HepG2 (cell line): ENCODE measurements around the gene MAPK11. TPM values are rescaled to one million over a fixed set of nuclear protein-coding genes. Genes with fewer than 3 reads are reported as not detected.

Experiments used
- ARNT2 ChIP-seq: sonication (generic); formaldehyde crosslinking; IDR thresholded peaks from 2 replicates; pipeline ENCODE4 v1.8.0; 2022; ENCODE audit warnings: mild to moderate bottlenecking, low read depth, missing genetic modification reagents, moderate library complexity
- FOXM1 ChIP-seq: sonication (generic); formaldehyde crosslinking; IDR thresholded peaks from 2 replicates; pipeline ENCODE4 v1.5.0; 2020; ENCODE audit warnings: missing genetic modification reagents
- HNF4G ChIP-seq, 2 experiments: sonication (generic) in 1 of 2; formaldehyde crosslinking in 1 of 2; IDR thresholded peaks; 2 replicates each; pipeline versions ENCODE4 v1.4.0 to v1.6.1; 2011 to 2020; ENCODE audit warnings: borderline replicate concordance in 2 of 2, low read depth in 2 of 2, mild to moderate bottlenecking in 2 of 2, low read length in 1 of 2, missing genetic modification reagents in 1 of 2, moderate library complexity in 1 of 2
- JARID2 ChIP-seq: sonication (generic); formaldehyde crosslinking; IDR thresholded peaks from 2 replicates; pipeline ENCODE4 v1.8.1; 2023; ENCODE audit warnings: missing genetic modification reagents, inconsistent platforms; ENCODE audit not compliant: insufficient replicate concordance
- KLF16 ChIP-seq, 2 experiments: sonication (generic) in 1 of 2; formaldehyde crosslinking in 1 of 2; IDR thresholded peaks; 2 replicates each; pipeline versions ENCODE4 v1.6.1 to v1.8.0; 2016 to 2023; ENCODE audit warnings: missing genetic modification reagents in 2 of 2, missing compliant biosample characterization in 1 of 2
- MAX ChIP-seq: IDR thresholded peaks from 2 replicates; pipeline ENCODE4 v1.6.1; 2012; ENCODE audit warnings: inconsistent platforms
- MYC ChIP-seq: sonication (generic); formaldehyde crosslinking; IDR thresholded peaks from 2 replicates; pipeline ENCODE4 v1.9.0; 2021; ENCODE audit warnings: missing genetic modification reagents, borderline replicate concordance
- RBM39 ChIP-seq: fragments of 200-400 bp; formaldehyde crosslinking; IDR thresholded peaks from one replicate; pipeline ENCODE4 v1.6.1; 2018; ENCODE audit warnings: antibody characterized with exemption, mild to moderate bottlenecking, low read depth, low read length; ENCODE audit not compliant: poor library complexity, severe bottlenecking
- STAG1 ChIP-seq: sonication (generic); formaldehyde crosslinking; IDR thresholded peaks from 2 replicates; pipeline ENCODE4 v1.4.0; 2020; ENCODE audit warnings: missing genetic modification reagents
- TRIM22 ChIP-seq: fragments of 450-650 bp; IDR thresholded peaks from 2 replicates; pipeline ENCODE4 v1.6.1; 2017
- ZBTB8A ChIP-seq: sonication (generic); formaldehyde crosslinking; IDR thresholded peaks from 2 replicates; pipeline ENCODE4 v1.4.0; 2020; ENCODE audit warnings: mild to moderate bottlenecking, low read depth, missing genetic modification reagents, borderline replicate concordance
- ZNF180 ChIP-seq: sonication (generic); formaldehyde crosslinking; IDR thresholded peaks from 2 replicates; pipeline ENCODE4 v1.4.0; 2020; ENCODE audit warnings: low read depth, missing genetic modification reagents, borderline replicate concordance
- ZNF234 ChIP-seq: sonication (generic); formaldehyde crosslinking; conservative IDR thresholded peaks from 2 replicates; pipeline ENCODE4 v1.5.1; 2020; ENCODE audit warnings: mild to moderate bottlenecking, missing genetic modification reagents
- ZNF34 ChIP-seq: sonication (generic); formaldehyde crosslinking; IDR thresholded peaks from 2 replicates; pipeline ENCODE4 v1.4.0; 2020; ENCODE audit warnings: mild to moderate bottlenecking, missing genetic modification reagents, borderline replicate concordance
- ZNF44 ChIP-seq: sonication (generic); formaldehyde crosslinking; IDR thresholded peaks from 2 replicates; pipeline ENCODE4 v1.5.1; 2020; ENCODE audit warnings: mild to moderate bottlenecking, missing genetic modification reagents
- ZNF549 ChIP-seq: sonication (generic); formaldehyde crosslinking; IDR thresholded peaks from 2 replicates; pipeline ENCODE4 v1.5.0; 2020; ENCODE audit warnings: missing genetic modification reagents
- ZNF563 ChIP-seq: sonication (generic); formaldehyde crosslinking; IDR thresholded peaks from 2 replicates; pipeline ENCODE4 v1.8.0; 2022; ENCODE audit warnings: mild to moderate bottlenecking, moderate library complexity, missing genetic modification reagents
- ZNF724P ChIP-seq: sonication (generic); formaldehyde crosslinking; IDR thresholded peaks from 2 replicates; pipeline ENCODE4 v1.8.0; 2022; ENCODE audit warnings: missing genetic modification reagents, borderline replicate concordance
- ZNF772 ChIP-seq: sonication (generic); formaldehyde crosslinking; IDR thresholded peaks from 2 replicates; pipeline ENCODE4 v1.5.0; 2020; ENCODE audit warnings: mild to moderate bottlenecking, missing genetic modification reagents
- polyA plus RNA-seq, 8 experiments: library from polyadenylated mRNA; depleted of rRNA in 3 of 8; stranded (reverse) in 7 of 8; unstranded in 1 of 8; fragments of >200 nt; fragmentation: Illumina TruSeq in 4 of 8; extraction: Trizol in 4 of 8; gene quantifications; 2 replicates each; pipeline versions ENCODE4 v1.2.1 to v1.2.3, GENCODE V29; 2011 to 2016; ENCODE audit warnings: low read depth in 4 of 8, missing spikeins in 1 of 8, mixed read lengths in 1 of 8; ENCODE audit not compliant: insufficient read depth in 1 of 8
- total RNA-seq, 5 experiments: library from RNA; depleted of rRNA; stranded (reverse); fragments of >200 nt; fragmentation: Illumina TruSeq; extraction: Trizol; gene quantifications; 2 replicates each; pipeline ENCODE4 v1.2.3, GENCODE V29; 2016; ENCODE audit warnings: low read depth in 1 of 5
- TF ChIP-seq, protein P1 (sequence below): sonication (generic); formaldehyde crosslinking; conservative IDR thresholded peaks from 2 replicates; pipeline ENCODE4 v1.4.0; 2020; ENCODE audit warnings: missing genetic modification reagents
- TF ChIP-seq, protein P2 (sequence below): sonication (generic); formaldehyde crosslinking; IDR thresholded peaks from 2 replicates; pipeline ENCODE4 v1.4.0; 2020; ENCODE audit warnings: missing genetic modification reagents, borderline replicate concordance
- TF ChIP-seq, protein P3 (sequence below): IDR thresholded peaks from 2 replicates; pipeline ENCODE4 v1.6.1; 2016; ENCODE audit warnings: low read depth, control low read depth

Gene MAPK11
- total and polyA plus RNA-seq, 2 of the 13 experiments (the other 11 are each of a cell fraction or from before 2014, with no cell fraction given): 0.15 to 0.17 TPM

- TF ChIP-seq FOXM1 (CRISPR knock-in tag) (no peak), KLF16 (CRISPR knock-in tag; IDR thresholded peaks at IDR 0.05) (no peak), ZNF772 (CRISPR knock-in tag) (no peak), ZNF44 (CRISPR knock-in tag) (no peak), ZNF180 (CRISPR knock-in tag) (no peak), MAX (peak; percentile 87), ZNF549 (CRISPR knock-in tag) (no peak), STAG1 (CRISPR knock-in tag) (no peak), ZNF563 (CRISPR knock-in tag) (peak; percentile 41; the same call in 1 of the 2 replicates), ZNF34 (no peak), TRIM22 (no peak), ZNF234 (CRISPR knock-in tag) (no peak), ZNF724P (CRISPR knock-in tag) (no peak), ARNT2 (no peak), MYC (CRISPR knock-in tag) (peak; percentile 76; the same call in 1 of the 2 replicates), JARID2 (CRISPR knock-in tag) (no peak), HNF4G (IDR thresholded peaks at IDR 0.05; ENCODE audit: borderline replicate concordance, low read depth, low read length) (no peak), HNF4G (CRISPR knock-in tag; IDR thresholded peaks at IDR 0.05; ENCODE audit: borderline replicate concordance, low read depth) (no peak), RBM39 (no peak), ZBTB8A (CRISPR knock-in tag) (no peak)
- TF ChIP-seq, protein P1, sequence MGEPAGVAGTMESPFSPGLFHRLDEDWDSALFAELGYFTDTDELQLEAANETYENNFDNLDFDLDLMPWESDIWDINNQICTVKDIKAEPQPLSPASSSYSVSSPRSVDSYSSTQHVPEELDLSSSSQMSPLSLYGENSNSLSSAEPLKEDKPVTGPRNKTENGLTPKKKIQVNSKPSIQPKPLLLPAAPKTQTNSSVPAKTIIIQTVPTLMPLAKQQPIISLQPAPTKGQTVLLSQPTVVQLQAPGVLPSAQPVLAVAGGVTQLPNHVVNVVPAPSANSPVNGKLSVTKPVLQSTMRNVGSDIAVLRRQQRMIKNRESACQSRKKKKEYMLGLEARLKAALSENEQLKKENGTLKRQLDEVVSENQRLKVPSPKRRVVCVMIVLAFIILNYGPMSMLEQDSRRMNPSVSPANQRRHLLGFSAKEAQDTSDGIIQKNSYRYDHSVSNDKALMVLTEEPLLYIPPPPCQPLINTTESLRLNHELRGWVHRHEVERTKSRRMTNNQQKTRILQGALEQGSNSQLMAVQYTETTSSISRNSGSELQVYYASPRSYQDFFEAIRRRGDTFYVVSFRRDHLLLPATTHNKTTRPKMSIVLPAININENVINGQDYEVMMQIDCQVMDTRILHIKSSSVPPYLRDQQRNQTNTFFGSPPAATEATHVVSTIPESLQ (CRISPR knock-in tag): no peak
- TF ChIP-seq, protein P2, sequence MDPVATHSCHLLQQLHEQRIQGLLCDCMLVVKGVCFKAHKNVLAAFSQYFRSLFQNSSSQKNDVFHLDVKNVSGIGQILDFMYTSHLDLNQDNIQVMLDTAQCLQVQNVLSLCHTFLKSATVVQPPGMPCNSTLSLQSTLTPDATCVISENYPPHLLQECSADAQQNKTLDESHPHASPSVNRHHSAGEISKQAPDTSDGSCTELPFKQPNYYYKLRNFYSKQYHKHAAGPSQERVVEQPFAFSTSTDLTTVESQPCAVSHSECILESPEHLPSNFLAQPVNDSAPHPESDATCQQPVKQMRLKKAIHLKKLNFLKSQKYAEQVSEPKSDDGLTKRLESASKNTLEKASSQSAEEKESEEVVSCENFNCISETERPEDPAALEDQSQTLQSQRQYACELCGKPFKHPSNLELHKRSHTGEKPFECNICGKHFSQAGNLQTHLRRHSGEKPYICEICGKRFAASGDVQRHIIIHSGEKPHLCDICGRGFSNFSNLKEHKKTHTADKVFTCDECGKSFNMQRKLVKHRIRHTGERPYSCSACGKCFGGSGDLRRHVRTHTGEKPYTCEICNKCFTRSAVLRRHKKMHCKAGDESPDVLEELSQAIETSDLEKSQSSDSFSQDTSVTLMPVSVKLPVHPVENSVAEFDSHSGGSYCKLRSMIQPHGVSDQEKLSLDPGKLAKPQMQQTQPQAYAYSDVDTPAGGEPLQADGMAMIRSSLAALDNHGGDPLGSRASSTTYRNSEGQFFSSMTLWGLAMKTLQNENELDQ: no peak
- TF ChIP-seq, protein P3, sequence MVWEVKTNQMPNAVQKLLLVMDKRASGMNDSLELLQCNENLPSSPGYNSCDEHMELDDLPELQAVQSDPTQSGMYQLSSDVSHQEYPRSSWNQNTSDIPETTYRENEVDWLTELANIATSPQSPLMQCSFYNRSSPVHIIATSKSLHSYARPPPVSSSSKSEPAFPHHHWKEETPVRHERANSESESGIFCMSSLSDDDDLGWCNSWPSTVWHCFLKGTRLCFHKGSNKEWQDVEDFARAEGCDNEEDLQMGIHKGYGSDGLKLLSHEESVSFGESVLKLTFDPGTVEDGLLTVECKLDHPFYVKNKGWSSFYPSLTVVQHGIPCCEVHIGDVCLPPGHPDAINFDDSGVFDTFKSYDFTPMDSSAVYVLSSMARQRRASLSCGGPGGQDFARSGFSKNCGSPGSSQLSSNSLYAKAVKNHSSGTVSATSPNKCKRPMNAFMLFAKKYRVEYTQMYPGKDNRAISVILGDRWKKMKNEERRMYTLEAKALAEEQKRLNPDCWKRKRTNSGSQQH: no peak
Observed at GRCh38 chr22:50260801-50261614, 9.2 kb downstream of the MAPK11 start (continued).
